ENCODE results near the gene EFTUD2. TPM values are rescaled to one million over a fixed set of nuclear protein-coding genes. Genes with fewer than 3 reads are reported as not detected.

Gene EFTUD2
- total RNA-seq, 1 experiment from 2014 or later, result 162 TPM

- POLR2A ChIA-PET, result no interaction called here
- H3K36me3 Mint-ChIP-seq, result no peaks in the 10 kb centered on the region
These were observed 14.9 kb upstream of the EFTUD2 start for GRCh38 chr17:44914148-44914547.

More at GRCh38 chr17:44914148-44914547, 14.9 kb upstream of the EFTUD2 start:
- no peak overlapping the region for H3K4me3 Mint-ChIP-seq
- H3K27me3 Mint-ChIP-seq (ENCODE audit: low read depth), result peaks cover 39% of the 10 kb centered on the region
- no peak overlapping the region for H3K27ac Mint-ChIP-seq
- TF ChIP-seq PRRX2 (CRISPR knock-in tag; IDR thresholded peaks at IDR 0.05) (no peak), AFF4 (CRISPR knock-in tag; IDR thresholded peaks at IDR 0.05; ENCODE audit: borderline replicate concordance) (no peak), MYBL2 (CRISPR knock-in tag; IDR thresholded peaks at IDR 0.05) (no peak), ETV6 (CRISPR knock-in tag; IDR thresholded peaks at IDR 0.05) (no peak), USF2 (CRISPR knock-in tag; IDR thresholded peaks at IDR 0.05) (no peak), ZNF121 (CRISPR knock-in tag; IDR thresholded peaks at IDR 0.05) (no peak), ZBTB43 (CRISPR knock-in tag; IDR thresholded peaks at IDR 0.05) (no peak), ZNF532 (CRISPR knock-in tag; IDR thresholded peaks at IDR 0.05; ENCODE audit: borderline replicate concordance) (no peak)
- TF ChIP-seq, protein P1, sequence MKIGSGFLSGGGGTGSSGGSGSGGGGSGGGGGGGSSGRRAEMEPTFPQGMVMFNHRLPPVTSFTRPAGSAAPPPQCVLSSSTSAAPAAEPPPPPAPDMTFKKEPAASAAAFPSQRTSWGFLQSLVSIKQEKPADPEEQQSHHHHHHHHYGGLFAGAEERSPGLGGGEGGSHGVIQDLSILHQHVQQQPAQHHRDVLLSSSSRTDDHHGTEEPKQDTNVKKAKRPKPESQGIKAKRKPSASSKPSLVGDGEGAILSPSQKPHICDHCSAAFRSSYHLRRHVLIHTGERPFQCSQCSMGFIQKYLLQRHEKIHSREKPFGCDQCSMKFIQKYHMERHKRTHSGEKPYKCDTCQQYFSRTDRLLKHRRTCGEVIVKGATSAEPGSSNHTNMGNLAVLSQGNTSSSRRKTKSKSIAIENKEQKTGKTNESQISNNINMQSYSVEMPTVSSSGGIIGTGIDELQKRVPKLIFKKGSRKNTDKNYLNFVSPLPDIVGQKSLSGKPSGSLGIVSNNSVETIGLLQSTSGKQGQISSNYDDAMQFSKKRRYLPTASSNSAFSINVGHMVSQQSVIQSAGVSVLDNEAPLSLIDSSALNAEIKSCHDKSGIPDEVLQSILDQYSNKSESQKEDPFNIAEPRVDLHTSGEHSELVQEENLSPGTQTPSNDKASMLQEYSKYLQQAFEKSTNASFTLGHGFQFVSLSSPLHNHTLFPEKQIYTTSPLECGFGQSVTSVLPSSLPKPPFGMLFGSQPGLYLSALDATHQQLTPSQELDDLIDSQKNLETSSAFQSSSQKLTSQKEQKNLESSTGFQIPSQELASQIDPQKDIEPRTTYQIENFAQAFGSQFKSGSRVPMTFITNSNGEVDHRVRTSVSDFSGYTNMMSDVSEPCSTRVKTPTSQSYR (CRISPR knock-in tag; IDR thresholded peaks at IDR 0.05), result no peak
- H3K4me1 Mint-ChIP-seq, result peaks cover 5% of the 10 kb centered on the region; the same call in 1 of the 2 replicates
- DNase-seq (ENCODE audit: low spot score) (no peak), ATAC-seq (no peak)
- H3K9me3 Mint-ChIP-seq, result no peaks in the 10 kb centered on the region
- CTCF ChIA-PET, result interaction anchor here (0.6 to 3.2 kb wide), 5 partner anchors 54 to 222 kb away, joined by 3 to 9 read pairs (median 4); partner anchors contain the start of genes ACBD4 and C1QL1

Measured in WTC11 (cell line).